Endodermal cell (in vitro differentiated cells): Measurements from ENCODE around the gene ELOVL4. TPM values are rescaled to one million over a fixed set of nuclear protein-coding genes. Genes with fewer than 3 reads are reported as not detected.

Experiments
- DNase-seq: peaks from one replicate; pipeline ENCODE4 v3.0.0-alpha.2; 2017
- H3K27ac ChIP-seq: 2 replicates; pipeline ENCODE4 v1.5.1; 2013; ENCODE audit warnings: mild to moderate bottlenecking, low read depth, low read length, moderate library complexity
- H3K27me3 ChIP-seq: 2 replicates; pipeline ENCODE4 v1.6.1; 2013; ENCODE audit warnings: mild to moderate bottlenecking, low read length, moderate library complexity; ENCODE audit not compliant: insufficient read depth, control insufficient read depth, poor library complexity, severe bottlenecking
- H3K36me3 ChIP-seq: 2 replicates; pipeline ENCODE4 v1.7.0; 2013; ENCODE audit warnings: mild to moderate bottlenecking, low read length, moderate library complexity; ENCODE audit not compliant: control insufficient read depth, insufficient read depth
- H3K4me1 ChIP-seq: one replicate; pipeline ENCODE4 v1.7.0; 2013; ENCODE audit warnings: low read length; ENCODE audit not compliant: control insufficient read depth, insufficient read depth
- H3K4me3 ChIP-seq: 2 replicates; pipeline ENCODE4 v1.5.1; 2013; ENCODE audit warnings: mild to moderate bottlenecking, low read length, moderate library complexity
- H3K9ac ChIP-seq: 2 replicates; pipeline ENCODE4 v1.6.1; 2013; ENCODE audit warnings: mild to moderate bottlenecking, low read length, moderate library complexity; ENCODE audit not compliant: poor library complexity, severe bottlenecking; ENCODE audit errors: extremely low read depth
- H3K9me3 ChIP-seq: 2 replicates; pipeline ENCODE4 v1.6.1; 2013; ENCODE audit warnings: mild to moderate bottlenecking, low read length, moderate library complexity; ENCODE audit not compliant: control insufficient read depth
- H3K27ac Mint-ChIP-seq: 2 replicates; pipeline ENCODE4 v1.8.0; 2020; ENCODE audit warnings: mixed read lengths
- H3K27me3 Mint-ChIP-seq: 2 replicates; pipeline ENCODE4 v1.8.0; 2021; ENCODE audit warnings: mild to moderate bottlenecking, mixed read lengths; ENCODE audit not compliant: insufficient read depth
- H3K36me3 Mint-ChIP-seq: 2 replicates; pipeline ENCODE4 v1.8.0; 2020; ENCODE audit warnings: low read depth, mixed read lengths
- H3K4me1 Mint-ChIP-seq: 2 replicates; pipeline ENCODE4 v1.8.0; 2020; ENCODE audit warnings: mixed read lengths
- H3K4me3 Mint-ChIP-seq: 2 replicates; pipeline ENCODE4 v1.8.0; 2020; ENCODE audit warnings: mild to moderate bottlenecking, moderate library complexity, mixed read lengths
- H3K9me3 Mint-ChIP-seq: 2 replicates; pipeline ENCODE4 v1.8.0; 2020; ENCODE audit warnings: mild to moderate bottlenecking, mixed read lengths
- CTCF ChIP-seq: fragments of 200-600 bp; sonication (generic); conservative IDR thresholded peaks from 2 replicates; pipeline ENCODE4 v1.5.0; 2021; ENCODE audit warnings: antibody characterized with exemption, mild to moderate bottlenecking
- WGBS, 2 experiments: methylation state at CpG; one replicate each; pipeline versions ENCODE4 v1.1.5 to v1.1.7; 2013; ENCODE audit warnings: missing lambda C conversion rate in 2 of 2, mixed read lengths in 1 of 2; ENCODE audit not compliant: insufficient coverage in 1 of 2, insufficient read length in 1 of 2; 5-methylcytosine and 5-hydroxymethylcytosine counted together
- total RNA-seq, 2 donors: library from RNA; stranded (reverse); fragmentation: NEBNext Ultra II Directional in 1 of 2; extraction: Animal tissue kit (Norgen Biotek cat#: 25700) in 1 of 2; gene quantifications; 2 replicates in 1 of 2; 3 replicates in 1 of 2; pipeline ENCODE4 v1.2.1, GENCODE V29; 2021

ELOVL4 gene
- total RNA-seq, 2 donors from 2014 or later, result 7.4 to 8.8 TPM

- Histone ChIP-seq H3K27me3 (no peaks in the 10 kb centered on the region), H3K36me3 (no peaks in the 10 kb centered on the region), H3K9ac (no peak overlapping the region), H3K9me3 (no peaks in the 10 kb centered on the region), H3K4me3 (no peak overlapping the region), H3K4me1 (no peaks in the 10 kb centered on the region), H3K27ac (no peak overlapping the region)
- H3K27me3 Mint-ChIP-seq, result no peaks in the 10 kb centered on the region
- 97% methylated on average over 2 of the region's 2 CpGs; no CpG with 5 or more reads in 1 of the 2 experiments for whole genome bisulfite sequencing, 2 experiments
- no peak for DNase-seq
- no peaks in the 10 kb centered on the region for H3K36me3 Mint-ChIP-seq
- no peaks in the 10 kb centered on the region for H3K9me3 Mint-ChIP-seq
- no peak overlapping the region for H3K4me3 Mint-ChIP-seq
- H3K4me1 Mint-ChIP-seq, result no peaks in the 10 kb centered on the region
- TF ChIP-seq CTCF, result no peak
- no peak overlapping the region for H3K27ac Mint-ChIP-seq
Measured at GRCh38 chr6:79902046-79902445, 45.3 kb downstream of the ELOVL4 start.

GRCh38 chr6:79898076-79898475 lies 49.3 kb downstream of the ELOVL4 start:
- no peak overlapping the region for H3K4me3 Mint-ChIP-seq
- no peak for DNase-seq
- H3K9me3 Mint-ChIP-seq, result peaks cover 2% of the 10 kb centered on the region
- no peak overlapping the region for H3K9ac ChIP-seq
- no peaks in the 10 kb centered on the region for H3K27me3 ChIP-seq
- H3K9me3 ChIP-seq, result no peaks in the 10 kb centered on the region
- no peaks in the 10 kb centered on the region for H3K27me3 Mint-ChIP-seq
- H3K27ac Mint-ChIP-seq, result no peak overlapping the region
- H3K36me3 Mint-ChIP-seq, result no peaks in the 10 kb centered on the region
- H3K4me1 Mint-ChIP-seq, result no peaks in the 10 kb centered on the region
- no peak overlapping the region for H3K4me3 ChIP-seq
- no peaks in the 10 kb centered on the region for H3K36me3 ChIP-seq
- no peak overlapping the region for H3K27ac ChIP-seq
- no peaks in the 10 kb centered on the region for H3K4me1 ChIP-seq
- no CpG with 5 or more reads among the region's 1 CpG for WGBS, 2 experiments
- TF ChIP-seq CTCF, result no peak

GRCh38 chr6:79896075-79896449 lies 51.3 kb downstream of the ELOVL4 start:
- no peak overlapping the region for H3K9ac ChIP-seq
- no peak for TF ChIP-seq CTCF
- H3K4me1 ChIP-seq, result no peaks in the 10 kb centered on the region
- no peaks in the 10 kb centered on the region for H3K27me3 Mint-ChIP-seq
- H3K27ac ChIP-seq, result no peak overlapping the region
- no peak overlapping the region for H3K4me3 Mint-ChIP-seq
- no peaks in the 10 kb centered on the region for H3K36me3 Mint-ChIP-seq
- no peaks in the 10 kb centered on the region for H3K36me3 ChIP-seq
- peaks cover 23% of the 10 kb centered on the region for H3K9me3 Mint-ChIP-seq
- DNase-seq, result no peak
- H3K27ac Mint-ChIP-seq, result no peak overlapping the region
- H3K4me1 Mint-ChIP-seq, result no peaks in the 10 kb centered on the region
- no peaks in the 10 kb centered on the region for H3K27me3 ChIP-seq
- WGBS, 2 experiments, result 87% methylated on average over 5 of the region's 5 CpGs; no CpG with 5 or more reads in 1 of the 2 experiments
- H3K4me3 ChIP-seq, result no peak overlapping the region
- peaks cover 5% of the 10 kb centered on the region for H3K9me3 ChIP-seq
